IMR-90 (cell line): ENCODE measurements around the gene FBXL5. TPM values are rescaled to one million over a fixed set of nuclear protein-coding genes. Genes with fewer than 3 reads are reported as not detected.

Experiments
- ATAC-seq: fragments of 200-7000 bp; cut with Tn5 transposase; 2 replicates; pipeline ENCODE4 v1.9.1; 2020; ENCODE audit warnings: low read depth, mild to moderate bottlenecking, moderate library complexity
- BruUV-seq: library from RNA; stranded (reverse); fragments of 400-500 nt; replicated peaks from 2 replicates; lab custom pipeline; 2021; lab: Mats Ljungman, UMichigan
- CTCF ChIA-PET: fragments of 300-600 bp; formaldehyde crosslinking; extraction: SDS; loops from one replicate; lab custom pipeline; 2021; ENCODE audit warnings: antibody characterized with exemption; lab: Yijun Ruan, JAX
- POLR2A ChIA-PET: fragments of 300-600 bp; sonication (Branson Sonifier 250); formaldehyde crosslinking; loops from one replicate; lab custom pipeline; 2022; ENCODE audit warnings: antibody characterized with exemption; ENCODE audit not compliant: unreplicated experiment; lab: Charles Lee
- DNase-seq: peaks from one replicate; pipeline ENCODE4 v3.0.0; 2013
- H2AFZ ChIP-seq: replicated peaks from 2 replicates; pipeline ENCODE3; 2013; ENCODE audit warnings: low read length, mild to moderate bottlenecking; ENCODE audit not compliant: poor library complexity
- H2AK5ac ChIP-seq: 2 replicates; pipeline ENCODE4 v1.6.1; 2013; ENCODE audit warnings: low read depth, low read length, inconsistent platforms
- H2AK9ac ChIP-seq: replicated peaks from 2 replicates; pipeline ENCODE3; 2013; ENCODE audit warnings: mild to moderate bottlenecking, low read depth, low read length, moderate library complexity; ENCODE audit not compliant: poor library complexity
- H2BK120ac ChIP-seq: 2 replicates; pipeline ENCODE4 v1.6.1; 2013; ENCODE audit warnings: low read depth, low read length, inconsistent platforms
- H2BK15ac ChIP-seq: 3 replicates; pipeline ENCODE4 v1.6.1; 2013; ENCODE audit warnings: low read depth, low read length, inconsistent platforms
- H2BK20ac ChIP-seq: 2 replicates; pipeline ENCODE4 v1.6.1; 2013; ENCODE audit warnings: low read depth, mild to moderate bottlenecking, inconsistent platforms, low read length, moderate library complexity
- H2BK5ac ChIP-seq: 2 replicates; pipeline ENCODE4 v1.6.1; 2013; ENCODE audit warnings: mild to moderate bottlenecking, low read depth, low read length, inconsistent platforms; ENCODE audit not compliant: poor library complexity, severe bottlenecking
- H3K14ac ChIP-seq: replicated peaks from 2 replicates; pipeline ENCODE4 v1.6.1; 2013; ENCODE audit warnings: low read depth, low read length, inconsistent platforms
- H3K18ac ChIP-seq: 2 replicates; pipeline ENCODE4 v1.6.1; 2013; ENCODE audit warnings: low read depth, low read length, control low read depth
- H3K23ac ChIP-seq: 2 replicates; pipeline ENCODE4 v1.6.1; 2013; ENCODE audit warnings: low read depth, low read length, inconsistent platforms
- H3K27ac ChIP-seq: 2 replicates; pipeline ENCODE4 v1.5.1; 2013; ENCODE audit warnings: mild to moderate bottlenecking, control low read depth, low read length; ENCODE audit not compliant: insufficient read depth
- H3K27me3 ChIP-seq: 2 replicates; pipeline ENCODE4 v1.6.1; 2013; ENCODE audit warnings: low read length; ENCODE audit not compliant: control insufficient read depth, insufficient read depth
- H3K36me3 ChIP-seq: 2 replicates; pipeline ENCODE4 v1.6.1; 2013; ENCODE audit warnings: low read length, mixed read lengths; ENCODE audit not compliant: control insufficient read depth, insufficient read depth
- H3K4ac ChIP-seq: 2 replicates; pipeline ENCODE4 v1.6.1; 2013; ENCODE audit warnings: low read depth, low read length, inconsistent platforms
- H3K4me1 ChIP-seq: 2 replicates; pipeline ENCODE4 v1.6.1; 2013; ENCODE audit warnings: low read length, mixed read lengths; ENCODE audit not compliant: control insufficient read depth, insufficient read depth
- H3K4me2 ChIP-seq: 2 replicates; pipeline ENCODE4 v1.6.1; 2013; ENCODE audit warnings: low read depth, mild to moderate bottlenecking, control low read depth, low read length, moderate library complexity
- H3K4me3 ChIP-seq: 2 replicates; pipeline ENCODE4 v1.5.1; 2013; ENCODE audit warnings: low read depth, mild to moderate bottlenecking, control low read depth, low read length, moderate library complexity; ENCODE audit not compliant: insufficient read depth
- H3K56ac ChIP-seq: 2 replicates; pipeline ENCODE4 v1.6.1; 2013; ENCODE audit warnings: low read length, inconsistent platforms; ENCODE audit not compliant: insufficient read depth; ENCODE audit errors: extremely low read depth
- H3K79me1 ChIP-seq, 2 experiments: 2 replicates each; pipeline ENCODE4 v1.6.1; 2013; ENCODE audit warnings: low read length in 2 of 2, inconsistent platforms in 1 of 2, low read depth in 1 of 2
- H3K9ac ChIP-seq: 2 replicates; pipeline ENCODE4 v1.6.1; 2013; ENCODE audit warnings: low read depth, low read length, control low read depth
- H3K9me1 ChIP-seq: 2 replicates; pipeline ENCODE4 v1.6.1; 2013; ENCODE audit warnings: low read length, inconsistent platforms; ENCODE audit not compliant: insufficient read depth
- H3K9me3 ChIP-seq: 2 replicates; pipeline ENCODE4 v1.6.1; 2013; ENCODE audit warnings: low read length; ENCODE audit not compliant: control insufficient read depth, insufficient read depth
- H4K20me1 ChIP-seq: 2 replicates; pipeline ENCODE4 v1.6.1; 2013; ENCODE audit warnings: low read length, inconsistent platforms; ENCODE audit not compliant: insufficient read depth
- H4K5ac ChIP-seq: 2 replicates; pipeline ENCODE4 v1.6.1; 2013; ENCODE audit warnings: mild to moderate bottlenecking, low read depth, low read length, control low read depth
- H4K8ac ChIP-seq, 2 experiments: 2 replicates each; pipeline ENCODE4 v1.6.1; 2013; ENCODE audit warnings: low read depth in 2 of 2, low read length in 2 of 2, control low read depth in 1 of 2, inconsistent platforms in 1 of 2
- H4K91ac ChIP-seq: 2 replicates; pipeline ENCODE4 v1.6.1; 2013; ENCODE audit warnings: low read depth, low read length, inconsistent platforms; ENCODE audit not compliant: insufficient read depth
- BHLHE40 ChIP-seq: fragments of 150-350 bp; IDR thresholded peaks from 2 replicates; pipeline ENCODE4 v1.6.1; 2016; ENCODE audit warnings: mild to moderate bottlenecking, low read depth, low read length
- CEBPB ChIP-seq: IDR thresholded peaks from 2 replicates; pipeline ENCODE4 v1.6.1; 2012; ENCODE audit warnings: low read depth, low read length, improper control_type of control experiment
- CHD1 ChIP-seq: IDR thresholded peaks from 2 replicates; pipeline ENCODE4 v1.6.1; 2012; ENCODE audit warnings: low read depth, low read length, improper control_type of control experiment
- CTCF ChIP-seq: conservative IDR thresholded peaks from 2 replicates; pipeline ENCODE4 v1.5.1; 2012; ENCODE audit warnings: mild to moderate bottlenecking, low read depth, low read length, improper control_type of control experiment
- FOS ChIP-seq: fragments of 150-350 bp; IDR thresholded peaks from 2 replicates; pipeline ENCODE4 v1.6.1; 2016; ENCODE audit warnings: low read depth, low read length
- MAZ ChIP-seq: IDR thresholded peaks from 2 replicates; pipeline ENCODE4 v1.6.1; 2012; ENCODE audit warnings: low read depth, mild to moderate bottlenecking, low read length, improper control_type of control experiment, moderate library complexity, borderline replicate concordance
- NFE2L2 ChIP-seq: fragments of 150-350 bp; IDR thresholded peaks from 2 replicates; pipeline ENCODE4 v1.6.1; 2016; ENCODE audit warnings: low read depth, mild to moderate bottlenecking, low read length
- POLR2A ChIP-seq: IDR thresholded peaks from 2 replicates; pipeline ENCODE4 v1.6.1; 2012; ENCODE audit warnings: mild to moderate bottlenecking, low read depth, low read length
- RAD21 ChIP-seq: IDR thresholded peaks from 2 replicates; pipeline ENCODE4 v1.6.1; 2012; ENCODE audit warnings: low read length, improper control_type of control experiment
- WGBS, 2 experiments: methylation state at CpG; one replicate each; pipeline versions ENCODE4 v1.1.5 to v1.1.7; 2013; ENCODE audit warnings: missing lambda C conversion rate in 2 of 2; ENCODE audit not compliant: insufficient read length in 1 of 2; ENCODE audit errors: extremely low coverage in 2 of 2; 5-methylcytosine and 5-hydroxymethylcytosine counted together
- dilution Hi-C: fragments of 300-500 bp; cut with HindIII; formaldehyde crosslinking; loops from one replicate; pipeline ENCODE4 v1.14.3; 2018; ENCODE audit warnings: low sequenced_read_pairs; ENCODE audit not compliant: unreplicated experiment
- in situ Hi-C: fragments of 300-500 bp; cut with MboI; formaldehyde crosslinking; loops from 3 replicates; pipeline ENCODE4 v1.14.3; 2019; ENCODE audit warnings: low sequenced_read_pairs, inconsistent platforms, mixed read lengths
- intact Hi-C: fragments of 100-400 bp; cut with micrococcal nuclease; formaldehyde crosslinking; loops from 2 replicates; pipeline ENCODE4 v1.10.0; 2022
- polyA plus RNA-seq, 3 experiments: library from polyadenylated mRNA; depleted of rRNA; stranded (reverse); fragments of >200 nt; gene quantifications; 2 replicates each; pipeline ENCODE4 v1.2.3, GENCODE V29; 2012; ENCODE audit warnings: low replicate concordance in 1 of 3
- total RNA-seq: library from RNA; depleted of rRNA; stranded (reverse); fragments of >200 nt; gene quantifications from 2 replicates; pipeline ENCODE4 v1.2.3, GENCODE V29; 2012

FBXL5 gene
- total and polyA plus RNA-seq, 2 of the 4 experiments (the other 2 are of a cell fraction), result 20.3 to 62.6 TPM

- Histone ChIP-seq H4K5ac (no peak overlapping the region), H3K4ac (no peak overlapping the region), H3K9me1 (peaks cover 5% of the 10 kb centered on the region; the same call in 1 of the 2 replicates), H4K20me1 (no peaks in the 10 kb centered on the region), H3K27ac (no peak overlapping the region), H3K36me3 (peaks cover 8% of the 10 kb centered on the region; the same call in 1 of the 2 replicates), H2BK20ac (no peak overlapping the region), H4K91ac (no peak overlapping the region), H3K18ac (no peak overlapping the region), H2AFZ (no peak overlapping the region), H2AK9ac (no peak overlapping the region), H2AK5ac (no peak overlapping the region), H3K56ac (no peak overlapping the region), H2BK5ac (no peak overlapping the region), H3K4me3 (no peak overlapping the region), H4K8ac (no peak overlapping the region), H3K23ac (no peak overlapping the region), H3K9ac (no peak overlapping the region), H2BK120ac (no peak overlapping the region), H3K4me2 (no peak overlapping the region), H3K79me1 (peaks cover 0 to 6% of the 10 kb centered on the region in 2 experiments; a peak in 2 of 4 replicates), H3K4me1 (peaks cover 2% of the 10 kb centered on the region; the same call in 1 of the 2 replicates), H3K14ac (no peak overlapping the region), H2BK15ac (no peak overlapping the region), H3K9me3 (no peaks in the 10 kb centered on the region), H3K27me3 (no peaks in the 10 kb centered on the region)
- no TSS peak for BruUV-seq
- ATAC-seq, result no peak
- in situ Hi-C loops, result no loop called here
- no peak for DNase-seq
- dilution Hi-C loops, result no loop called here
- WGBS, 2 experiments, result no CpG with 5 or more reads among the region's 1 CpG
- TF ChIP-seq RAD21, result no peak
- no peak for TF ChIP-seq MAZ
- TF ChIP-seq NFE2L2, result no peak
- no peak for TF ChIP-seq CTCF
- TF ChIP-seq POLR2A, result no peak
- no peak for TF ChIP-seq BHLHE40
- no peak for TF ChIP-seq CEBPB
- TF ChIP-seq FOS, result no peak
- TF ChIP-seq CHD1, result no peak
- POLR2A ChIA-PET, result no interaction called here
- CTCF ChIA-PET, result interaction anchor here (0.7 kb wide), 1 partner anchor 86 kb away, joined by 3 read pairs; no protein-coding TSS in a partner anchor
- intact Hi-C loops, result no loop called here
These were observed 69.1 kb downstream of the FBXL5 start for GRCh38 chr4:15586066-15586465.
